SIG-M5 treated with dmso at 0.1 percent for 504 hours (cell line): Measurements from ENCODE around the gene NPSR1.

Experiments used
- DNase-seq: peaks from one replicate; lab custom pipeline; 2025; ENCODE audit not compliant: unreplicated experiment; lab: John Stamatoyannopoulos, UW

NPSR1 gene

GRCh38 chr7:34720289-34720688 is 62.3 kb downstream of the NPSR1 start:
- no peak for DNase-seq

- DNase-seq: no peak
Observed at GRCh38 chr7:34723338-34723737, 65.3 kb downstream of the NPSR1 start.

DNA sequence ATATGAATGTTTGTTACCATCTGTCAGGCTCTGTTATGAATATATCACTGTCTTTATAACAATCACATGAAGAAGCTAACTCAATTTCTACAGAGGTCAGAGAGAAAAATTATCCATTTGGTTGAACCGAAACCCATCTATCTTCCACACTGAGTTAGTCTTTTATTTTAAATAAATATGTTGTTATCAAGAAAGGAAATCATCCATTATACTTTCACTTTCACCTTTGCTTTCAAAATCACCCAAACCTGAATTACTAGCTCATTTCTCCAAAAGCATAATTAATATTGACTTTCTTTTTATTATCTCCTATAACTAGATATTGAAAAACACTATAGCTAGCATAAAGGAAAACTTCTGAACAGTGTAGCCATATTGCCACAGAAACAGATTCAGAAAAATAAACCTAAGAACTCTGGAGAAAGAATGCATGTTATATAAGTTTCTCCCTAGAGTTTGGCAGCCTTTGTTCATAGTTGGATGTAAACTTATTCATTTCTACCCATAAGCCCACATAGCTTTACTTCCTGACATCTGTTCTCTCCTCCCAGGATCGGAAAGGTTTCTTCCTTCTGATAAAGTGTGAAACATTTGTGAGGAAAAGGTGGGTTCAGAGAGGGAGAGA is 66.0 kb downstream of the NPSR1 start:
- no peak for DNase-seq

DNA sequence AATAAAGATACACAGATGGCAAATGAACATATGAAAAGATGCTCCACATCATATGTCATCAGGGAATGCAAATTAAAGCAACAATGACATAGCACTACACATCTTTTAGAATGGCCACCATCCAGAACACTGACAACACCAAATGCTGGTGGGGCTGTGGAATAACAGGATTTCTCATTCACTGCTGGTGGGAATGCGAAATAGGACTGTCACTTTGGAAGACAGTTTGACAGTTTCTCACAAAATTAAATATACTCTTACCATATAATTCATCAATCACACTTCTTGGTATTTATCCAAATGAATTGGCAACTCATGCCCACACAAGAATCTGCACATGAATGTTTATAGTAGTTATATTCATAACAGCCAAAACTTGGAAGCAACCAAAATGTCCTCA is 68.2 kb downstream of the NPSR1 start:
- no peak for DNase-seq

DNA sequence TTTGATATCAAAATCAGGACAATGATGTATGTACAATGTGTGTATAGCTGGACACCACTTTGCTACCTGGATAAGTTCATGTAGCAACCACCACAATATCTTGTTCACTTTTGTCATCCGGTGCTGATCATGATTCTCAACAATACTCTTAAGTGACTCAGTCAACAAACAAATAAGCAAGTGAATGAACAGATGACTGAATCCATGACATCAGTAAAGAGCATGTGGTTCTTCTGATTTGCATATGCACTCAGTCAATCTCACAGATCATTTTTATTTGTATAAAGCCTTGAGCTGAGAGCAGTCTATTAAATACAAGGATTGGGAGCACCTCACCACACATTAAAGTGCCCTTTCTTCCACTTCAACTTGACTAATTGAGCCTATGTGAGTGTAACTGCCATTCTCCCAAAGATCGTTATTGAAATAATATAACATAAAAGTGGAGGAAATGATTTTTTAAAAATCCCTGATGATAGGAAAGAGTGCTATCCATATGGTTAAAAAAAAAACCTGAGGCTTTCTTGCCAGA is 69.5 kb downstream of the NPSR1 start:
- DNase-seq: no peak

DNA sequence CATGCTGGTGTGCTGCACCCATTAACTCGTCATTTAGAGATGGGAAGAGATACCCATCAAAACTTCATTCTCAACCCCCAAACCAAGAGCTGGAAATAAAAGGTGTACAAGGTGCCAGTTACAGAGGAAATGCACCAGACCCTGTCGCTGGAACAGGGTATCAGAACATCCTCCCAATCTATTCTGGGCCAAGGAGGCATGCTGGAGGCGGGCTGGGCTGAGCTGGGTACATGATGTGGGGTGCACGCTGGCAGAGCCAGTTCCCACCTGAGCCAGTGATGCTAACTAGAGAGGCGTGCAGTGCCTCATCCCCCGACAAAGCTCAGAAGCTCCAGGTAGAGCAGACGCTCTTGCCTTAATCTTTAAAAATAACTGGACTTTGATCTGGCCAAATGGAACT is 70.1 kb downstream of the NPSR1 start:
- no peak for DNase-seq

DNA sequence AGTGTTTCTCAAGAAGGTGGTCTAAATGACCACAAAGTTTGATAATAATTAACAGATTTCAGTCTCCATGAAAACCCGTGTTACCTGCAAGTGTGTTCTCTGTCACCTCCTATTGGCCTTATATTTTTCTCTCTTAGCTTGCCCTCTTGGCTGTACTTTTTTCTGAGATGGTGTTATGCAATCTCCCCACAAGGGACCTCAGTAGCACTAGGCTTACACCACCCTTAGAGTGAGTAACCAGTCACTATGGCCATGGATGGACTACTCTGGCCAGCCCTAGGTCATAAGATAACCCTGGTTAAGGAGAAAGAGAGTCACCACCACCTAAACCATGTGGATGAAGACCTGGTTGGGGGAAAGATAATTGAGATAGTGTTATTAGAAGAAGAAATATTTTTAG is 76.8 kb downstream of the NPSR1 start:
- no peak for DNase-seq

GRCh38 chr7:34735526-34735925 is 77.5 kb downstream of the NPSR1 start:
- no peak for DNase-seq

GRCh38 chr7:34739651-34740300 is 81.8 kb downstream of the NPSR1 start:
- no peak for DNase-seq

GRCh38 chr7:34740840-34741239 is 82.8 kb downstream of the NPSR1 start:
- DNase-seq: no peak

- DNase-seq: no peak
Observed at GRCh38 chr7:34747176-34747781, 89.3 kb downstream of the NPSR1 start.

- DNase-seq: peak; percentile 74
Observed at GRCh38 chr7:34747867-34748727, 90.1 kb downstream of the NPSR1 start.

- no peak for DNase-seq
Observed at GRCh38 chr7:34748728-34749089, 90.7 kb downstream of the NPSR1 start.

DNA sequence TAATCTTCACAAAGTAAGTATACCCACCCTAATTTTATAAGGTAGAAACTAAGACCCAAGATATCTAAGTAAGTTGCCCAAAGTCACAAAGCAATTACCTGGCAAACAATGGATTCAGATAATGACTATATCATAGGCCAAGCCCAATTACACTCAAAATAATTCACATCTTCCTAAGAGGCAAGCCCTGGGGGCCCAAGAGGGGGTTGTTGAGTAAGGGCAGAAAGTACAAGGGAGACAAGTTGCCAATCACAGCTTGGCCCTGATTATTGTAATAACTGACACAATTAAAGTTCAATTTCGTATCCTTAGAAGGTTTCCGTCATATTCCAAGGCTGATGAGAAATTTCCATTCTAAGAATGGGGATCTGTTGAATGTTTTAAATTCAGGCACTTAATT is 91.4 kb downstream of the NPSR1 start:
- DNase-seq: no peak

DNA sequence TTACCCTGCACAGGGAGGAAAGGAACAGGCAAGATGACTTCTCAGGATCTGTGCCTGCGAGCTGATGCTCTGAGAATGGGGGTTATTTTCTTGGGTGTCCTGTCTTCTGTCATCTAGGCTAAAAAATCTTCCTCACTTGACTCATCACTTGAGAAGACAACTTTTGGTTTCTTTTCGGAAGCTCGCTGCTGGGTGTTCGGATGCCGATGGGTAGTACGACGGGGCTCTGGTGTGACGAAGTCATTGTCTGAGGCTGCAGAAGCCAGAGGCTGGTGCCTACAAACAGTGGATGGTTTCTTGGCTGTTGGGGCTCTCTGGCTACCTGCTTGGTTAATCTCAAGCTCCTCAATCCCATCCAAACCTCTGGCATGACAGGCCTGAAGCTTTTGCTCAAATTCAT is 92.2 kb downstream of the NPSR1 start:
- no peak for DNase-seq

DNA sequence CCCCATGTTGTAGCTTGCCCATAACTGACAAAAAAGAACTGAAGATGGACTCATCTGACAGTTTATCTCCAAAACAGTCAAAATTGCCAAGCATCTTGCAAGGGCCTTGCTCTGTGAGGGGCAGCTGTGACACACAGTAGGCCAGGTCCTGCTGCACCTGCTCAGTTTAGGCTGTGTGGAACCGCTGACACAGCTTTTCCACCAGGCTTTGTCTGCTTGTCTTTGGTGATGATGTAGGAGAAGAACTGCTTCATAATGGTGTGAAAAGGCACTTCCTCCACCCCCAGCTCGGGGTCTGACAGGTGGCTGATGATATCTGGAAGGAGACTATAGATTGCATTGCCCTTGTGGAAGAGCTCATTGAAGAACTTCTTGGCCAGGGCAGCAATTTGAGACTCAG is 92.6 kb downstream of the NPSR1 start:
- no peak for DNase-seq

DNA sequence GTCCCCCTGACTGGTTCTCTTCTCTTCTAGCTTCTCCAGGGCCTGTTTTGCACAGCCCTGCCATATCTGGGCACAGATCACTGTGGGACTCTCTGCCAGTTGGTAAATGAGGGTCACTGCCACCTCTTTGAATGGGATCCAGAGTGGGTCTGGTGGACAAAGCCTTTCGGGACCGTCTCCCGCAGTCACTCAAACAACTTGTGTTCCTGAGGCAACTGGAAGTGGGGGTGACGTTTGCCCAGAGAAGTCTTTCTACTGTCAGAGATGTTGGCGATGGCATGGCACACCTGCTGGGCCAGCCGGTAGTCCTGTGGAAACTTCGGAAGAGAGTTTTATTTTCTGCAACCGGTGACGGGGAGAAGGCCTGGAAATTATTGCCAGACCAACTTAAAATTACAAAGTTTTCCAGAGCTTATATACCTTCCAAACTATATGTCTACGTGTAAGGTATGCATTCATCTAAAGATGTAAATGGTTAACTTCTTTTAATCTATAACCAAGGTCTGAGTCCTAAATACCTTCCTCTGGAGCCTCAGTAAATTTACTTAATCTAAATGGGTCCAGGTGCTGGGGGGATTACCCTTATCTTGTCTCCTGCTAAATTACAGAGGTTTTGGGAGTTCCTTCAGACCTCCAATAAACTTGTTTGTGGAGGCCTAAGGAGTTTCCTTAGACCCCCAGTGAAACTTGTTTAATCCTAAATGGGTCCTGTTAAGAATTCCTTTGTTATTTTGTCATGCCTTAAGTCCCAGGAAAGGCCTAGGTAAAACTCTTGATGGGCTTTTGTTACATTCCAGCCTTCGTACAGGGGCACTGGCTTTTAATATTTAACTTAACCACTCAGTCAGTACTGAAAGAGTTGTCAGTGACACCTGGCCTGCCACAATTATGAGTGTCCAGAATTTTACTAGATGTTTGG is 94.0 kb downstream of the NPSR1 start:
- DNase-seq: no peak

DNA sequence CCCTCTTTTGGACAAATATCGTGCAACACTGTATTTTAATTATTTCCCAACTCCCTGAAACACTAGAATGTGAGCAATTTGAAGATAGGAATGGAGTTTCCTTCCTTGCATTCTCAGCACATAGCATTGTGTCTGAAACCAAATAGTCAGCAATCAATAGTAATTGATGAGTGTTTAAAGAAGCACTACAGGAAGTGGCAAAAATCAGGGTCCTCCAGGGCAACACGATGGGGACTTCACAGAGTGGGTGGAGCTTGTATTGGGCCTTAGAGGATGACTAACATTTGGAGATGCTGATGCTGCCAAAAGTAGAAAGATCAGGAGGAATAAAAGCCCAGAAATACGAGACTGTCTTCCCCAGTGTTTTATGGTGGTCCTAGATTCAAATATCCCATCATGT is 94.9 kb downstream of the NPSR1 start:
- no peak for DNase-seq

GRCh38 chr7:34755008-34755407 is 97.0 kb downstream of the NPSR1 start:
- no peak for DNase-seq

DNA sequence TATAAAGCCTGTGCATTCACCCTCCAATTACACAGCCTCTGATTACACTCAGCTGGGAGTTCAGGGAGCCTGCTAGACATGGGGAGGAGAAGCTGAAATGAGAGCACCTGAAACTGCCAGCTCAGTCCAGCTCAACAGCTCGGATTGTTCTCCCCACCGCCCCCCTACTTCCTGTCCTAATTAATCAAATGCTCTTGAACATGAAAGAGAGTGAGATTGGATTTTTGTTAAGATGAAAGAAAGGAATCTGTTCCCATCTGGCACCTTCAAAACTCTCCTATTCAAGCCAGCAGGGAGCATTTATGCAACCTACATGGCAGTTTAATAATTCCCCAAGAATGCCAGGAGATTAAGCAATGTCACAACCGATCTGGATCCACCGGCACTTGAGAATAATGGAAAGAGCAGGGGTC is 98.0 kb downstream of the NPSR1 start:
- no peak for DNase-seq

- no peak for DNase-seq
Observed at GRCh38 chr7:34756691-34757090, 98.7 kb downstream of the NPSR1 start.
